ENCODE measurements around the gene PRKAR1B. TPM values are rescaled to one million over a fixed set of nuclear protein-coding genes. Genes with fewer than 3 reads are reported as not detected.
"Not testable (repeated sequence)": the region's sequence is repeated elsewhere in the genome, so short reads cannot be mapped to it uniquely, and the experiment has no call there.

PRKAR1B gene
- total RNA-seq, 1 experiment from 2014 or later: 24.8 TPM

- no peak overlapping the region for H3K4me3 Mint-ChIP-seq (ENCODE audit: low read depth, unreplicated experiment)
- TF ChIP-seq CTCF (IDR thresholded peaks at IDR 0.05; ENCODE audit: unreplicated experiment): no peak
- BruUV-seq (replicated peaks): no TSS peak
- CTCF ChIA-PET: no interaction called here
- H3K27ac Mint-ChIP-seq (ENCODE audit: unreplicated experiment): no peak overlapping the region
- intact Hi-C loops (cut with micrococcal nuclease; ENCODE audit: unreplicated experiment): no loop called here
- H3K4me1 Mint-ChIP-seq (ENCODE audit: low read depth, unreplicated experiment): no peaks in the 10 kb centered on the region
- H3K9me3 Mint-ChIP-seq (ENCODE audit: low read depth, unreplicated experiment): no peaks in the 10 kb centered on the region
- no peaks in the 10 kb centered on the region for H3K27me3 Mint-ChIP-seq (ENCODE audit: unreplicated experiment)
- DNase-seq: no peak
- H3K36me3 Mint-ChIP-seq (ENCODE audit: insufficient read depth, unreplicated experiment): peaks cover 65% of the 10 kb centered on the region
Observed at GRCh38 chr7:753190-753589, 26.1 kb upstream of the PRKAR1B start.

GRCh38 chr7:752256-752655, 25.2 kb upstream of the PRKAR1B start:
- CTCF ChIA-PET; BruUV-seq (replicated peaks); H3K27me3 Mint-ChIP-seq (ENCODE audit: unreplicated experiment); H3K27ac Mint-ChIP-seq (ENCODE audit: unreplicated experiment); H3K4me1 Mint-ChIP-seq (ENCODE audit: low read depth, unreplicated experiment); H3K9me3 Mint-ChIP-seq (ENCODE audit: low read depth, unreplicated experiment); H3K4me3 Mint-ChIP-seq (ENCODE audit: low read depth, unreplicated experiment); intact Hi-C loops (cut with micrococcal nuclease; ENCODE audit: unreplicated experiment); DNase-seq: not testable (repeated sequence)
- peaks cover 56% of the 10 kb centered on the region for H3K36me3 Mint-ChIP-seq (ENCODE audit: insufficient read depth, unreplicated experiment)

- intact Hi-C loops (cut with micrococcal nuclease; ENCODE audit: unreplicated experiment): no loop called here
- CTCF ChIA-PET: interaction anchor here (0.5 to 0.7 kb wide), 4 partner anchors 11 to 353 kb away, joined by 3 to 5 read pairs (median 4); no protein-coding TSS in a partner anchor
- H3K4me1 Mint-ChIP-seq (ENCODE audit: low read depth, unreplicated experiment): no peaks in the 10 kb centered on the region
- DNase-seq: no peak
- no TSS peak for BruUV-seq (replicated peaks)
- no peaks in the 10 kb centered on the region for H3K9me3 Mint-ChIP-seq (ENCODE audit: low read depth, unreplicated experiment)
- peaks cover 56% of the 10 kb centered on the region for H3K36me3 Mint-ChIP-seq (ENCODE audit: insufficient read depth, unreplicated experiment)
- H3K27me3 Mint-ChIP-seq (ENCODE audit: unreplicated experiment): no peaks in the 10 kb centered on the region
- no peak for TF ChIP-seq CTCF (IDR thresholded peaks at IDR 0.05; ENCODE audit: unreplicated experiment)
- no peak overlapping the region for H3K4me3 Mint-ChIP-seq (ENCODE audit: low read depth, unreplicated experiment)
- no peak overlapping the region for H3K27ac Mint-ChIP-seq (ENCODE audit: unreplicated experiment)
Observed at GRCh38 chr7:751826-752225, 24.7 kb upstream of the PRKAR1B start.

GRCh38 chr7:750111-750905, 23.2 kb upstream of the PRKAR1B start:
- no TSS peak for BruUV-seq (replicated peaks)
- Mint-ChIP-seq H3K27me3 (ENCODE audit: unreplicated experiment) (no peaks in the 10 kb centered on the region), H3K27ac (ENCODE audit: unreplicated experiment) (no peak overlapping the region), H3K4me3 (ENCODE audit: low read depth, unreplicated experiment) (no peak overlapping the region), H3K9me3 (ENCODE audit: low read depth, unreplicated experiment) (no peaks in the 10 kb centered on the region), H3K4me1 (ENCODE audit: low read depth, unreplicated experiment) (no peaks in the 10 kb centered on the region), H3K36me3 (ENCODE audit: insufficient read depth, unreplicated experiment) (peaks cover 60% of the 10 kb centered on the region)
- DNase-seq: no peak
- intact Hi-C loops (cut with micrococcal nuclease; ENCODE audit: unreplicated experiment): no loop called here
- no peak for TF ChIP-seq CTCF (IDR thresholded peaks at IDR 0.05; ENCODE audit: unreplicated experiment)
- CTCF ChIA-PET: interaction anchor here (0.9 kb wide), 1 partner anchor 15 kb away, joined by 3 read pairs; no protein-coding TSS in a partner anchor

- DNase-seq: no peak
- no TSS peak for BruUV-seq (replicated peaks)
- Mint-ChIP-seq H3K4me1 (ENCODE audit: low read depth, unreplicated experiment) (no peaks in the 10 kb centered on the region), H3K27me3 (ENCODE audit: unreplicated experiment) (no peaks in the 10 kb centered on the region), H3K4me3 (ENCODE audit: low read depth, unreplicated experiment) (no peak overlapping the region), H3K36me3 (ENCODE audit: insufficient read depth, unreplicated experiment) (peaks cover 54% of the 10 kb centered on the region), H3K9me3 (ENCODE audit: low read depth, unreplicated experiment) (no peaks in the 10 kb centered on the region), H3K27ac (ENCODE audit: unreplicated experiment) (no peak overlapping the region)
- intact Hi-C loops (cut with micrococcal nuclease; ENCODE audit: unreplicated experiment): no loop called here
- CTCF ChIA-PET: interaction anchor here (0.9 kb wide), 1 partner anchor 14 kb away, joined by 3 read pairs; no protein-coding TSS in a partner anchor
- no peak for TF ChIP-seq CTCF (IDR thresholded peaks at IDR 0.05; ENCODE audit: unreplicated experiment)
Observed at GRCh38 chr7:749140-749551, 22.1 kb upstream of the PRKAR1B start.
